Stimulated activated CD8-positive, alpha-beta memory T cell treated with anti-CD3 and anti-CD28 coated beads, Interleukin-2, amount 100 ng/mL, for 48 hours (primary cell): Measurements from ENCODE around the gene LGR6.
"Not testable (repeated sequence)": the region's sequence is repeated elsewhere in the genome, so short reads cannot be mapped to it uniquely, and the experiment has no call there.

Experiments used
- DNase-seq, 2 donors: peaks; one replicate each; pipeline ENCODE4 v3.0.0-alpha.2; 2020; ENCODE audit warnings: low read depth in 2 of 2

LGR6 gene, protein sequence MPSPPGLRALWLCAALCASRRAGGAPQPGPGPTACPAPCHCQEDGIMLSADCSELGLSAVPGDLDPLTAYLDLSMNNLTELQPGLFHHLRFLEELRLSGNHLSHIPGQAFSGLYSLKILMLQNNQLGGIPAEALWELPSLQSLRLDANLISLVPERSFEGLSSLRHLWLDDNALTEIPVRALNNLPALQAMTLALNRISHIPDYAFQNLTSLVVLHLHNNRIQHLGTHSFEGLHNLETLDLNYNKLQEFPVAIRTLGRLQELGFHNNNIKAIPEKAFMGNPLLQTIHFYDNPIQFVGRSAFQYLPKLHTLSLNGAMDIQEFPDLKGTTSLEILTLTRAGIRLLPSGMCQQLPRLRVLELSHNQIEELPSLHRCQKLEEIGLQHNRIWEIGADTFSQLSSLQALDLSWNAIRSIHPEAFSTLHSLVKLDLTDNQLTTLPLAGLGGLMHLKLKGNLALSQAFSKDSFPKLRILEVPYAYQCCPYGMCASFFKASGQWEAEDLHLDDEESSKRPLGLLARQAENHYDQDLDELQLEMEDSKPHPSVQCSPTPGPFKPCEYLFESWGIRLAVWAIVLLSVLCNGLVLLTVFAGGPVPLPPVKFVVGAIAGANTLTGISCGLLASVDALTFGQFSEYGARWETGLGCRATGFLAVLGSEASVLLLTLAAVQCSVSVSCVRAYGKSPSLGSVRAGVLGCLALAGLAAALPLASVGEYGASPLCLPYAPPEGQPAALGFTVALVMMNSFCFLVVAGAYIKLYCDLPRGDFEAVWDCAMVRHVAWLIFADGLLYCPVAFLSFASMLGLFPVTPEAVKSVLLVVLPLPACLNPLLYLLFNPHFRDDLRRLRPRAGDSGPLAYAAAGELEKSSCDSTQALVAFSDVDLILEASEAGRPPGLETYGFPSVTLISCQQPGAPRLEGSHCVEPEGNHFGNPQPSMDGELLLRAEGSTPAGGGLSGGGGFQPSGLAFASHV

DNA sequence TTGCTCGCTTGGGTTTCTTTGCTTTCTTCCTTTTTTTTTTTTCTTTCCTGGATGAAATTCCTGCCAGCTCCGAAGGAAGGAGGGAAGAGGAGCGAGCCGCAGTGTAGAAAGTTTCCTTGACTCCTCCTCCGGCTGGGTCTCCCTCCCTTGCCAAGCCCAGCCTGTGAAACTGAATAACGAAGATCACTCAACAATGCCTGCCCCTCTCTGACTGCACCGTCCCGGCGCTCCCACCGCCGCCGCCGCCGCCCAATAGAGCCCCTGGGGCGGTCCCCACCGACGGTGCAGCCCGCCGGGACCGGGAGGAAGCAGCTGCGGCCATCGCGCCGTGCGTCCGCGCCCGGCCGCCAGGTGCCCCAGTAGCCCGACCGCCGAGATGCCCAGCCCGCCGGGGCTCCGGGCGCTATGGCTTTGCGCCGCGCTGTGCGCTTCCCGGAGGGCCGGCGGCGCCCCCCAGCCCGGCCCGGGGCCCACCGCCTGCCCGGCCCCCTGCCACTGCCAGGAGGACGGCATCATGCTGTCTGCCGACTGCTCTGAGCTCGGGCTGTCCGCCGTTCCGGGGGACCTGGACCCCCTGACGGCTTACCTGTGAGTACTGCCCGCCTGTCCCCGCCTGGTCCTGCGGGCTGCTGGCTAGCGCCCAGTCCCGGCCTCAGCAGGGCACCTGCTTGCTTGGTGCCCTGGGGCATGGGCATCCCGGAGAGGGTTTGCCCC is at the start of gene LGR6:
TSS of gene LGR6 (plus strand) at position 186 of the 714 bp plus-strand sequence. CDS start at position 377, 191 bp downstream.
- no peak for DNase-seq

DNA sequence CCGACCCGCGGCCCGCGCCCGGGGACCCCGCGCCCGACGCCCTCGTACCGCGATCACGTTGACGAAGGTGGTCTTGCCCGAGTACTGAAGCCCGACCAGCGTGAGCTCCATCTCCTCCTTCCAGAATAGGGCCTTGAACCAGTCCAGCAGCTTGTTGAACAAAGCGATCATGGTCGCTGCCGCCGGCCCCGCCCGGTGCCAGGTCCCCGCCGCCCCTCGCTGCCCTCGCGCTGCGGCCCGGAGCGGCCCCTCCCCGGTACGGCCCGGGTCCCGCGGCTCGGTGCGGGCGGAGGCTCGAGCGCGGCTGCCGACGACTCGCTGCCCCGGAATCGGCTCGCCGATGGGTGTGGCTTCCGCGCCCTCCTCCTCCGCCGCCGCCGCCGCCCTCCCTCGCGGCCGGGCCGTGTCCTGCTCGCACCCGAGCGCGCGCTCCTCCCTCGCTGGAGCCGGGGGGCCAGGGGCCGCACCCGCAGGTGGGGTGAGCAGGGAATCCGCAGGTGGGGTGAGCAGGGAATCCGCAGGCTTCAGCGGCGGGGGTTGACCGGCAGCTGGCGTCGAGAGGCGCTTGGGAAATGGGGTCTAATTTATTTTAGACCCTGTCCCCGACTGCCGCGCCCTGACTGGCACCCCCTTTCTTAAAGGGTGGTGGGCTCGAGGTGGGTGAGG is 49.1 kb upstream of the LGR6 start, which contains the start of gene ARL8A:
TSS of gene ARL8A (minus strand) at position 336 of the 666 bp plus-strand sequence. CDS start at position 171, 165 bp downstream.
- DNase-seq = no peak

DNA sequence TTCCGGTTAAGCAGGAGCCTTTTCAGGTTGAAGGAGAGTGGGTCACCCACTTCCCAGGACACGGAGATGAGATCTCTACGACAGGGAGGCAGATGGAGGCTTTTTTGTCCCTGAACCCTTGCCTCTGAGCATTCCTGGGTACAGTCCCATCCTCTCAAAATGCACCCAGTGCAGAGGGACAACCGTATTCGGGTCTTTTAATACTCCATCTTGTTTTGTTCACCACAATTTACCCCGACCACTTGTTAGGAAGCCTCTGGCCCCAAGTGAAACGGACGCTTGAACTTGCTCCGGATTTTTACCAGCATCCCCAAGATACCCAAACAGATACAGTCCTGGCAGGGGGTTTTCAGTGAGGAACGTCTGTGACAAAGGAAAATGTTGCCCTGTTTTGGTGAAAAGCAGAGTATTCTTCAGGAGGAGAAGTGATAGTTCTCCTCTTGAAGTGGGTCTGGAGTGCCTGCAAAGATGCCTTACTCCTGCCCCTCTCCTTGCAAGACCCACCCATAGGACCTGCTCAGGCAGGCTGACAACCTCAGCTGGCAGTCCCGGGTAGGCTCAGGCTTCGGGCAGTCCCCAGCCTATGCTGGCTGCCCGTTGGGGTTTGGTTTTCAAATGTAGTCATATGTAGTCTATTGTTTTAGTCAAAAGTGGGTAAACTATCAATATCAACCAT is 48.4 kb upstream of the LGR6 start:
- DNase-seq = no peak

GRCh38 chr1:202145744-202146140 is 47.9 kb upstream of the LGR6 start:
- not testable (repeated sequence) for DNase-seq

- no peak for DNase-seq
Observed at GRCh38 chr1:202146279-202146678, 47.3 kb upstream of the LGR6 start.

DNA sequence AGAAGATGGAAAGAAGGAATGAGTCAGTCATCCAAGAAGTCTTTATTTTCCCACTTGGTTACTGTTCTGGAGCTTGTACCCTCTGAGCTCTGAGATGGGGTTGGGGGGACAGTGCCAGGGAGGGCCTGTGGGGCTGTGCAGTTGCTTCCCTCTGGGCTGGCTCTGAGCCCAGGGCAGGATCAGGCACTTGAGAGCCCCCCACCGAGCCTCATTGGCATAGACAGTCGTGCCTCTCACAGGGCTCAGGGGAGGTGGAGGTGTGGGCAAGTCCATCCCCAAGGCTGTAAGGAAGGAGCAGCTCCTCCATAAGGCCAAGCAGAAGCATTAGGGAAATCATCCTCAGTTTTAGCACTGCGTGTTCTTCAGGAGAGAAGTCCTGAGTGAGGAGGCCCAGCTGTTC is 46.6 kb upstream of the LGR6 start:
- no peak for DNase-seq

GRCh38 chr1:202148391-202148790 is 45.2 kb upstream of the LGR6 start:
- no peak for DNase-seq

- no peak for DNase-seq
Observed at GRCh38 chr1:202149566-202149965, 44.0 kb upstream of the LGR6 start.

DNA sequence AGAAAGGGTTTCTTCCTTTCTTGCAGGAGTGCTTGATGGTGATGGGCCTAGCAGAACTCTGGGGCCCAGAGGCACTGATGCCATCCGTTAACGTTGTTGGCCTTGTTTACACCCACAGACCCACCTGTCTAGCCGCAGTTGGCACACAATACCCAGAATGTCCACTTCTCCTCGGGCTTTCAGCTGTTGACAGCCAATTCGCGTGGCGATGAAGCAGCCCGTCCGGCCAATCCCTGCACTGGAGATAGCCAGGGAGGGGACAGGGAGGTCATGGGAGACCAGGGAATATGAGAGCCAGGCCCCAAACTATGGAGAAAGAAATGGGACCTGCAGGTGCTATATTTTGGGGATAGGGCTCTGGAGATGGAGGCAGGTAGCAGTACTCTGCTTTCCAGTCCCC is 43.4 kb upstream of the LGR6 start:
- no peak for DNase-seq

DNA sequence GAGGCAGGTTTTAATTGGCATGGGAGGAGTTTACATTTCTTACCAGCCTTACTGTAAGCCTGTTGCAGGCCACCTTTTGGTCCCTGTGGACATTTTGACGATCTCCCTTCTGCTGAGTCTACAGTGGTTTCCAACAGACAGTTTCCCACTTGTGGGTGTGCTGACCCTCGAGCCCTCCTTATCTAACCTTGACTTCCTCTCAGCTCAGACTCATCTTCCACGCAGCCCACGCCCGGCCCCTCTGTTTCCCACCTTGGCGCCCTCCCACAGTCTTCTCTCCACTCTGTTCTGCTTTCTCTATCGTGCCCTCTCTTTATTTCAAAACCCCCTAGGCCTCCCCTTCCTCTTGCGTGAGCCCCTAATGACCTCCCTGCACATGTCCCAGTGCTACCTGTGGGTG is 43.0 kb upstream of the LGR6 start:
- no peak for DNase-seq

DNA sequence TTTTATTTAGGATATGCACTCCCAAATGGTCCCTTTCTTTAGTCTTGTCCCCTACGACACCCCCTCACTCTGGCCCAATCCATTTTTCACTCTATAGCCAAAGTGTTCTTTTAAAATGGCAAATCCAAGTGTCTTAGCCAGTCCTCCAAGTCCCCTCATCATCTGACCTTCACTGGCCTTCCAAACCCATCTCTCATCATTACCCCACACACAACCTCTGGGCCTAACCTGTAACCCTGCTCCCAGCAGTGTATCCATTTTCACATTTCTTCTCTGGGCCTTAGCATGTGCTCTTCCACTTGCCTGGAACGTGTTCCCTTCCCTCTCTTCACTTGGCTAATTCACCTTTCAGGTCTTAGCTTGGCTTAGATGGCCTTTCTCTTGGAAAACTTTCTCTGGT is 42.6 kb upstream of the LGR6 start:
- DNase-seq = no peak

DNA sequence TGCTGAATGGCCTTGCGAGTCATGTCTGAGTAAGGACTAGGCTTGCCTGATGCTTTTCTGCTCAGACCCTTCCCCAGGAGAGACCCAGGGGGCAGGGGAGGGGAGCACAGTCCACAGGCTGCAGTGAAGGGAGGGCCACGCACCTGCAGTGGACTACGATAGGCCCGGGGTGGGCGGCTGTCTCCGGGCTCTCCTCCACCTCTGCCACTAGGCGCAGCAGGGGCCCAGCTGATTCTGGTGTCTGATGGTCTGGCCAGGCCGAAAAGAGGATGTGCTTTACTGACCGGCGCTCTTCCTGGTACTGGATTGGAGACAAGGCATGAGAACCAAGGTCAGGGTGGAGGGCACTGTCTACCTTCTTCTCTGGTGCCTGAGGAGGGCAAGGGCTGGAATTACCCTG is 41.2 kb upstream of the LGR6 start:
- no peak for DNase-seq

GRCh38 chr1:202153284-202153683 is 40.3 kb upstream of the LGR6 start:
- no peak for DNase-seq

- DNase-seq = no peak
Observed at GRCh38 chr1:202154148-202154765, 39.3 kb upstream of the LGR6 start.

GRCh38 chr1:202154766-202155477 is 38.7 kb upstream of the LGR6 start:
- no peak for DNase-seq

GRCh38 chr1:202155478-202156021 is 38.0 kb upstream of the LGR6 start:
- no peak for DNase-seq

DNA sequence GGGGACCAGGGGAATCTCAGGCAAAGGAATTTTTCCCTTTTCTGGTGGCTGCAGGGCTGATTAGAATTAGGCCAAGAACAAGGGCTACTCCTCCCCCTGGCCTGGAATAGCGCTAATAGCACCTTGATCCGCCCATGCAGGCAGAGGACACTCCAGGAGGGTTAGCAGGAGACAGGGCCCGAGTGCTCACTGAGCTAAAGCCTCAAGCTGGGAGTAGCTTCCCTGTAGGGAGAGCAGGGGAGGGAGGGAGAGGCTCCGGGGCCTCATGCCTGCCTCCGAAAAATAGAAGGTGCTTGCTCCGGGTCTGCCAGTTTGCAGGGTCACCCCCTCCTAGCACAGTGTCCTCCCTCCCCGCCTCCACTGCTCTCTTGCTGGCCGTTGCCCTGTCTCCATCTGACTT is 37.0 kb upstream of the LGR6 start:
- no peak for DNase-seq

DNA sequence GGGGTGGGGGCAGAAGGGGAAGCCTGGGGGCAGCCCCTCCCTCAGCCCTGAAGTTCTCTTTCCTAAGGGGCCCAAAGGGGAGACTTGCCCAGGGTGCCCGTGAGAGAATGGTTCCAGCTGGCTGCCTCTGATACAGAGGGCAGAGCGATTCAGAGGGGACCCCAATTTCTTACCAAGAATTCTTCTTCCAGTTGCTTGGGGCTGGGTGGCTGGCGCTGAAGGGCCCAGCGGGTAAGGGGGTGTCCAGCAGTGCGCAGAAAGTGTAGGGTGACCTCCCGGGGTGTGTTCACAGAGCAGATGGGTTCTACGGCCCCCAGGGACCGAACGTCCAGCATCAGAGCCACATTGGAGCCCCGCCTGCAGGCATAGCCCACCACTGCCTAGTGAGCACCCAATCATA is 35.7 kb upstream of the LGR6 start:
- no peak for DNase-seq

DNA sequence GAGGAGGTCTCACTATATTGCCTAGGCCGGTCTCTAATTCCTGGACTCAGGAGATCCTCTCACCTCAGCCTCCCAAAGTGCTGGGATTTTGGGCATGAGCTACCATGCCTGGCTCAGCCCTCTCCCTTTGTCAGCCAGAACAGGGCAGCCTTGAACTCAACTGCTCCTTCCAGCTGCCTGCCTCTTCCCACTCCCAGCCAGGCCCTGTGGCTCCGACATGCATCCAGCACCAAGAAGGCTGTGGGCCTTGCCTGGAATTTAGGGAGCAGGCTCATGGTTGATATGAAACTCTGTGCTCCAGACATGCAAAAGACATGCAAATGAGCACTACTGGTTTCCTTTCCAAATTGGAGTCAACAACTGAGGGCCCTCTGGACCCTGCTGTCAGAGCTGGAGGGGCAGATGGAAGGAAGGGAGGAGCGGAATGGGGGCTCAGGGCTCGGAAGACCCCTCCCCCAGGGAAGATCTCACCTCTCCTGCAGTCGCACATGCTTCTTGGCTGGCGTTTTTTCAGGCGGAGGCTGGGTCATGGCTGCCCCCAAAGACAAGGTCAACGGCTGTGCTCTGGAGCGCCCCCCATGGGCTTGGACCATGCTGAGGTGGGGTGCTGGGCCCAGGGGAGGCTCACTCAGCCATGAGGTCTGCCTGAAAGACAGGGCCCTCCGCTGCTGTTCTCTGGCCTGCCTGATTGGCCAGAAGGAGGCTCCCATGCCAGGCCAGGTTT is 34.6 kb upstream of the LGR6 start:
- no peak for DNase-seq
